Keratinocyte (primary cell): ENCODE data around the gene TMEM244. TPM values are rescaled to one million over a fixed set of nuclear protein-coding genes. Genes with fewer than 3 reads are reported as not detected.

ENCODE experiments used
- DNase-seq: peaks from one replicate; pipeline ENCODE4 v3.0.0-alpha.2; 2011; ENCODE audit warnings: low read depth, missing footprints, low spot score
- FAIRE-seq: peaks from 2 replicates; lab custom pipeline; 2011; peaks lifted over from hg19 to GRCh38; lab: Jason Lieb, UNC
- H2AFZ ChIP-seq: 2 replicates; pipeline ENCODE4 v1.6.0; 2012; ENCODE audit warnings: low read length, control low read depth, inconsistent platforms; ENCODE audit not compliant: control insufficient read depth
- H3K27ac ChIP-seq: 2 replicates; pipeline ENCODE4 v1.5.1; 2011; ENCODE audit warnings: low read length; ENCODE audit not compliant: control insufficient read depth, insufficient read depth
- H3K27me3 ChIP-seq: 3 replicates; pipeline ENCODE4 v1.6.0; 2011; ENCODE audit warnings: low read length; ENCODE audit not compliant: control insufficient read depth, insufficient read depth; ENCODE audit errors: extremely low read depth
- H3K36me3 ChIP-seq, 2 experiments: 2 replicates in 1 of 2; 3 replicates in 1 of 2; pipeline ENCODE4 v1.5.1; 2011; ENCODE audit warnings: low read length in 2 of 2, mild to moderate bottlenecking in 1 of 2; ENCODE audit not compliant: control insufficient read depth in 2 of 2, insufficient read depth in 2 of 2; ENCODE audit errors: extremely low read depth in 1 of 2
- H3K4me1 ChIP-seq: 3 replicates; pipeline ENCODE4 v1.5.1; 2011; ENCODE audit warnings: low read length; ENCODE audit not compliant: control insufficient read depth, insufficient read depth; ENCODE audit errors: extremely low read depth
- H3K4me2 ChIP-seq: 3 replicates; pipeline ENCODE4 v1.6.0; 2011; ENCODE audit warnings: low read depth, low read length; ENCODE audit not compliant: control insufficient read depth, insufficient read depth; ENCODE audit errors: extremely low read depth
- H3K4me3 ChIP-seq, 3 experiments: fragments of 200-600 bp in 1 of 3; sonication (generic) in 1 of 3; 2 replicates in 2 of 3; 3 replicates in 1 of 3; pipeline ENCODE4 v1.5.1; 2011 to 2016; ENCODE audit warnings: low read length in 3 of 3, mild to moderate bottlenecking in 3 of 3, control low read depth in 2 of 3, inconsistent platforms in 1 of 3, low read depth in 1 of 3, mixed read lengths in 1 of 3, mixed run types in 1 of 3, moderate library complexity in 1 of 3; ENCODE audit not compliant: control insufficient read depth in 2 of 3, insufficient read depth in 2 of 3; ENCODE audit errors: extremely low read depth in 1 of 3
- H3K79me2 ChIP-seq: 2 replicates; pipeline ENCODE4 v1.6.0; 2012; ENCODE audit warnings: low read length; ENCODE audit not compliant: control insufficient read depth, insufficient read depth
- H3K9ac ChIP-seq: 3 replicates; pipeline ENCODE4 v1.6.0; 2011; ENCODE audit warnings: low read length; ENCODE audit not compliant: control insufficient read depth, insufficient read depth; ENCODE audit errors: extremely low read depth
- H3K9me1 ChIP-seq: 3 replicates; pipeline ENCODE4 v1.6.0; 2011; ENCODE audit warnings: low read length; ENCODE audit not compliant: control insufficient read depth, insufficient read depth; ENCODE audit errors: extremely low read depth
- H3K9me3 ChIP-seq: 2 replicates; pipeline ENCODE4 v1.5.1; 2012; ENCODE audit warnings: low read depth, low read length; ENCODE audit not compliant: control insufficient read depth
- H4K20me1 ChIP-seq: 3 replicates; pipeline ENCODE4 v1.6.0; 2011; ENCODE audit warnings: low read length; ENCODE audit not compliant: control insufficient read depth, insufficient read depth; ENCODE audit errors: extremely low read depth
- CTCF ChIP-seq, 3 experiments: IDR thresholded peaks in 1 of 3; conservative IDR thresholded peaks in 1 of 3; optimal IDR thresholded peaks in 1 of 3; 2 replicates in 2 of 3; 3 replicates in 1 of 3; pipeline versions ENCODE3 to v1.5.1; 2011; ENCODE audit warnings: low read length in 3 of 3, mild to moderate bottlenecking in 3 of 3, moderate library complexity in 2 of 3, control low read depth in 1 of 3, inconsistent platforms in 1 of 3; ENCODE audit not compliant: insufficient read depth in 2 of 3; ENCODE audit errors: extremely low read depth in 1 of 3
- EZH2 ChIP-seq: IDR thresholded peaks from one replicate; pipeline ENCODE4 v1.6.1; 2012; ENCODE audit warnings: inconsistent platforms, mild to moderate bottlenecking, low read length, moderate library complexity
- dilution Hi-C: fragments of 300-500 bp; cut with MboI; formaldehyde crosslinking; loops from one replicate; pipeline ENCODE4 v1.7.0; 2020; ENCODE audit warnings: low sequenced_read_pairs; ENCODE audit not compliant: extremely low pct_ligation_motif_present
- polyA plus RNA-seq, 5 experiments: library from polyadenylated mRNA; depleted of rRNA in 3 of 5; stranded (reverse) in 3 of 5; stranded (forward) in 1 of 5; unstranded in 1 of 5; fragments of >200 nt; gene quantifications; 1 replicate in 1 of 5; 2 replicates in 3 of 5; 3 replicates in 1 of 5; pipeline versions ENCODE4 v1.2.1 to v1.2.3, GENCODE V29; 2011 to 2012; ENCODE audit warnings: missing spikeins in 2 of 5, low read depth in 1 of 5, low replicate concordance in 1 of 5

Gene TMEM244
- polyA plus RNA-seq, 1 donor (not counting 4 experiments of a cell fraction or from before 2014, with no cell fraction given), result 0.12 TPM

- Histone ChIP-seq H3K4me2 (no peak overlapping the region), H3K4me1 (peaks cover 3% of the 10 kb centered on the region), H3K4me3 (no peak overlapping the region), H2AFZ (no peak overlapping the region), H3K79me2 (no peaks in the 10 kb centered on the region), H3K27me3 (no peaks in the 10 kb centered on the region), H3K36me3 (no peaks in the 10 kb centered on the region), H3K9me1 (no peaks in the 10 kb centered on the region), H3K27ac (no peak overlapping the region), H3K9ac (no peak overlapping the region), H4K20me1 (no peaks in the 10 kb centered on the region), H3K9me3 (no peaks in the 10 kb centered on the region)
- FAIRE-seq (no peak), DNase-seq (no peak)
- no peak for TF ChIP-seq CTCF (optimal IDR thresholded peaks at IDR 0.05 in 1 of 3, IDR thresholded peaks at IDR 0.05 in 1 of 3, conservative IDR thresholded peaks at IDR 0.05 in 1 of 3; ENCODE audit: extremely low read depth in 1 of 3, insufficient read depth in 2 of 3, low read length in 3 of 3)
- TF ChIP-seq EZH2, result no peak
- dilution Hi-C loops, result no loop called here
These were observed 11.5 kb upstream of the TMEM244 start for GRCh38 chr6:129872586-129872985.

- no peak overlapping the region for H3K27ac ChIP-seq
- peaks cover 3% of the 10 kb centered on the region for H3K4me1 ChIP-seq
- no peak for FAIRE-seq
- no peaks in the 10 kb centered on the region for H3K9me1 ChIP-seq
- H3K36me3 ChIP-seq, result no peaks in the 10 kb centered on the region
- dilution Hi-C loops, result no loop called here
- no peak for DNase-seq
- no peaks in the 10 kb centered on the region for H3K27me3 ChIP-seq
- no peaks in the 10 kb centered on the region for H4K20me1 ChIP-seq
- H3K4me3 ChIP-seq, result no peak overlapping the region
- no peaks in the 10 kb centered on the region for H3K79me2 ChIP-seq
- no peak overlapping the region for H2AFZ ChIP-seq
- TF ChIP-seq CTCF (optimal IDR thresholded peaks at IDR 0.05 in 1 of 3, IDR thresholded peaks at IDR 0.05 in 1 of 3, conservative IDR thresholded peaks at IDR 0.05 in 1 of 3; ENCODE audit: extremely low read depth in 1 of 3, insufficient read depth in 2 of 3, low read length in 3 of 3) (no peak), EZH2 (no peak)
- no peak overlapping the region for H3K9ac ChIP-seq
- H3K9me3 ChIP-seq, result no peaks in the 10 kb centered on the region
- H3K4me2 ChIP-seq, result no peak overlapping the region
These were observed 10.1 kb upstream of the TMEM244 start for GRCh38 chr6:129871221-129871620.
